ENCODE data around the gene MDGA2.

Gene MDGA2

DNA sequence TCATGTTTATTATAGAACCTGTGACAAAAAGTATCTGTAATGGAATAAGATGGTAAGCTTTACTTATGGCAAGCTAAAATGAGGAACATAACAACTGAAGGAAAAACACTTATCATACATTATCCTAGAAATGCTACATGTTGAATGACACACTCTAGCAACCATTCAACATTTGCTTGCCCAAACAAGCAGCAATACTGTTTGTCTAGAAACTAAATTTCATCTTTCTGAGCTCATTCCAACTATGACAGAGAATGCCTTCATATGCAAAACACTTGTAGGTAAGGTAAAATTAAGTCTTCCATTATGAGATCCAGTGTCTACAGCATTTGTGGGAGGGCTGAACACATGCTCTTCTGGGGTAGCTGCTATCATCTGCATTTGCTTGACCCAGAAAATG lies 108.1 kb downstream of the MDGA2 start:
- no peak for DNase-seq (ENCODE audit: insufficient read length, low spot score)
- TF ChIP-seq POLR2A (IDR thresholded peaks at IDR 0.05; ENCODE audit: low read depth, low read length), result no peak
- FAIRE-seq, result no peak

DNA sequence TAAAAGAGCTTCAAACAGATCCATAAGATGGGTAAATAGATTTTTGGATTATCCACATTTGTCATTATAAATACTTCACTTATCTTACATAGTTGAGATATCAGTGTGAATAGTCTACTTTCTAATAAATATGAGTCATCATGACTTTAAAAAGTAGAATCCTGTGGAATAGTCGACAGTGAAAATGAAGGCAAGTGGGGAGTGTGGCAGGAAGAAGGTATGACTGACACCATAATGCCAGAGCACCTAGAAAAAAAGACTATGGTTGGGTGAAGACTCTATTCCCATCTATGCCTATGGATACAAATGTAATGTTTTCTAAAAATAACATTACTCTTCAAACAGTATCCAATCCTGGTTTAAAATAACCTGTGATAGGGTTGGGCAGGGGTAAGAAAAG lies 117.5 kb downstream of the MDGA2 start:
- TF ChIP-seq POLR2A (IDR thresholded peaks at IDR 0.05; ENCODE audit: low read depth, low read length), result no peak
- DNase-seq (ENCODE audit: insufficient read length, low spot score), result no peak
- FAIRE-seq, result no peak

DNA sequence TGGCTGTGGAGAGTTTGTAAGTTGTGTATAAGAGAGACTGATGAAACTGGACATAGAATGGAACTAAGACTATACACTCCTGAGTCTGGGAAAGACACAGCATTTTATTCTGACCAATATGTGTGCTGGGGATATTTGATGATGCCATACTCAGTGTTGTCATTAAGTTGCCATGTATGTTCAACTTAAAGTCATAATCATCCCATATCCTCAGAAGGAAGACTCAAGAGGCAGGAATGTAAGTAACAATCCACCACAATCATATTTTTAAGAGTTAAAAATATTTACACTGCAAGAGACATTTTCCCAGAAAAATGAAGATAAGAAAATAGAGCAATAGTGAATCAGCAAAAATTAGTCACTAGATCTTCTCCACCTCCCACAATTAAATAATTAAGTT lies 120.1 kb downstream of the MDGA2 start:
- DNase-seq (ENCODE audit: insufficient read length, low spot score), result no peak
- TF ChIP-seq POLR2A (IDR thresholded peaks at IDR 0.05; ENCODE audit: low read depth, low read length), result no peak
- FAIRE-seq, result no peak

DNA sequence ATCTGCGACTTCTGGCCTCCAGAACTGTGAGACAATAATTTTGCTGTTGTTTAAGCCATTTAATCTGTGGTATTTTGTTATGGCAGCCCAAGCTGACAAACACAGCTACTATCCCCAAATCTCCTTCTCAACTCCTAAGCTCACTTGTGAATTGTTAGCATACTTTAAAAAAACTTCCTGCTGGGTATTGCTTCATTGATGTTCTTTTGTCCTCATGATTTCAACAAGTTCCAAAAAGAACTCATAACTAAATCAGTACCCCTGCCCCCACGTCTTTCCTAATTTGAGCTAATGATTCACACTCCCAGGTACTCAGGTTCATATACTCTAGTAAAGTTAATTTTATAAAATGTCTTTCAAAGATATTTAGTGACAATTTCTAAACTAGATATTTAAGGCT lies 125.5 kb downstream of the MDGA2 start:
- DNase-seq (ENCODE audit: insufficient read length, low spot score) (no peak), FAIRE-seq (no peak)
- no peak for TF ChIP-seq POLR2A (IDR thresholded peaks at IDR 0.05; ENCODE audit: low read depth, low read length)

DNA sequence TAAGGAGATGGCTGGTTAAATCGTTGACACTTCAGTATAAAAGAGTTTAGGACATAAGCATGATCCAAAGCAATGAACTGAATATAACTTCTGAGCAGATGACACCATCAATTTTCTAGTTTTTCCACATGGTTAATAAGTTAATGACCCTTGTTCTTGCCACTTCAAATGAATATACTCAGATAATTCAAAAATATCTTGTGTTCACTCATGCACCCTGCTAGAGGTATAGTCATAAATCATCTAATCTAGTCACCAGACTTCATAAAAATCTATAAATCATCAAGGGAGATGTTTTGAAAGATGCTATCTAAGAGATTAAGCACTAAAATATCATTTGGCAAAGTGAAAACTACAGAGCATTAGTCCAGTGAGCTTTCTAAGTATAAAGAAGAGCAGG lies 131.9 kb downstream of the MDGA2 start:
- TF ChIP-seq POLR2A (IDR thresholded peaks at IDR 0.05; ENCODE audit: low read depth, low read length), result no peak
- no peak for DNase-seq (ENCODE audit: insufficient read length, low spot score)
- FAIRE-seq, result no peak

DNA sequence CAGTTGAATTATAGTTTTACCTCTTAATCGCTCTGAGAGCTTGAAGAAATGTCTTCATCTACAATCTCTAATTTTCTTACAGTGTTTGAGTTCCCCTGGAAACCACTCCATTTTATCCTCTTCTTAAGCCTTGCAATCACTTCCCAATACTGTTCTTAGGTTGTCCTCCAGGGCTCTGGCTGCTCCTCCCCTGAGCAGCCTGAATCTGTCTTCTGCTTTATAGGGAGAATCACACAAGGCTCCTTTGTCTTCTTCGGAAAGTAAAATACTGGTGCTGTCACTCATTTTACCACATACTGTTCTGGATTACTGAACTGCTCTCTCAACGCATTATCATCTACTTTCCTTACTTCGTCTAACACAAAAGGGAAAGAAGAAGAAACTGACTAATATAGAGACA lies 133.7 kb downstream of the MDGA2 start:
- FAIRE-seq (no peak), DNase-seq (ENCODE audit: insufficient read length, low spot score) (no peak)
- TF ChIP-seq POLR2A (IDR thresholded peaks at IDR 0.05; ENCODE audit: low read depth, low read length), result no peak

DNA sequence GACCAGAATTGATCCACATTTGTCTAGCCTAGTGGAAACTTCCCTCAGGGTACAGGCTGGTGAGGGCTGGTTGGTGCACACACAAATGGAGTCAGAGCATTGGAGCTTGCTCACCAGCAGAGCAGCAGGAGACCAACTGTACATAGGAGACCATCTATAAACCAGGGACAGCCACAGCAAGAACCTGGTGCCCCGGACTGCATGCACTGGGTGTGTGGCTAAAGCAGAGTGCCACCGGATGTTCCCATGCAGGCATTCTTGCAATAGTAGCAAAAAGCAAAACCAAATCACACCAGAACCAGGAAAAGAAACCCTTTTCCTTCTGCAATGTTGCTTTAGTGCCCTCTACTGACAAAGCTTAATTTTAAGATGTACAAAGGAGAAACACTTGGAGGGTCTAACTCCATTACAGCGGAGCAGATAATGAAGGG lies 136.4 kb downstream of the MDGA2 start:
- FAIRE-seq (peak; percentile 64), DNase-seq (ENCODE audit: insufficient read length, low spot score) (peak; percentile 2)
- TF ChIP-seq POLR2A (IDR thresholded peaks at IDR 0.05; ENCODE audit: low read depth, low read length), result no peak

DNA sequence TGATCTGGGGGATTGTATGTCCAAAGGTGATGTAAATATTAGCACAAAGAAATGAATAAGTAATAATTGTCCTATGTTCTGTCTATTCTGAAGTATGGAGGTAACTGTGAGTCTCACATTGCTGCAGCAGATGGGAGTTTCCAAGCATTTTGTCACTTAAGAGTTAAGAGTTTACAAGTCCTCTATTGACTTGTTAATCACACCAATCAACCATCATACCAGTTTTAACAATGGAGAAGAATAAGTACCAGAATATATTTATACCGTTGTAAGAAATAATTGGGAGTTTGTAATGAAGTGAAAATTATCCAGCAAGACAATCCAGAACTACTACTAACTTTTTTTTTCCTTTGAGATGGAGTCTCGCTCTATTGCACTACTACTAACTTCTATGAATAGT lies 139.1 kb downstream of the MDGA2 start:
- FAIRE-seq, result no peak
- no peak for TF ChIP-seq POLR2A (IDR thresholded peaks at IDR 0.05; ENCODE audit: low read depth, low read length)
- DNase-seq (ENCODE audit: insufficient read length, low spot score), result no peak

DNA sequence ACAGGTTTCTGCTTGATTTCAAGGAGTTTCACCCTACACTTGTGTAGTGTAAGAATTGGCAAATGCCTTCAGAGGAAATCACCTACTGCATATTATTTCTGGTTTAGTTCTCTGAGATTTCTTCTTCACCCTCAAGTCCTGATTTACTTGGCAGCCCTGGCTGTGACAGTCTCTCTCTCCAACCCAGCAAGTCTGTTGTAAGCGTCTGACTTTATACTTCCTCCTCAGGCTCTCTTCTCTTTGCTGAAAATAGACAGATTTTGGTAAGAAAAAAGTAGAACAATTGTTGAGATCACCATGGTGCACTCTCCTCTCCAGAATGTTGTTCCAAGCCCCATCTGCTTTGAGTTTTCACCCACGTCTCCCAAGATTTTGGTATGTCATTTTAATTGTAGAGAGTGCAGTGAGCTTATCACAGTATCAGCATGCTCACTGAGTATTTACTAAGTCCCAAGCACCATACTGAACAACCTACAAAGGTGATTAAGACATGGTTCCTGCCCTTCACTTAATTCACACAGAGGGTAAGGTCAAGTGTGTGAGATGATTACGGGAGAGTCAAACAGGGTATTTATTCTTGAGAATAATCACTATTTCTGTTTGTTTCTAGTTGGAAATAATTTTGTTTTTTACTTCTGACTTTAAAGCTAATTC lies 148.7 kb downstream of the MDGA2 start:
- FAIRE-seq (no peak), DNase-seq (ENCODE audit: insufficient read length, low spot score) (no peak)
- TF ChIP-seq POLR2A (IDR thresholded peaks at IDR 0.05; ENCODE audit: low read depth, low read length), result no peak

DNA sequence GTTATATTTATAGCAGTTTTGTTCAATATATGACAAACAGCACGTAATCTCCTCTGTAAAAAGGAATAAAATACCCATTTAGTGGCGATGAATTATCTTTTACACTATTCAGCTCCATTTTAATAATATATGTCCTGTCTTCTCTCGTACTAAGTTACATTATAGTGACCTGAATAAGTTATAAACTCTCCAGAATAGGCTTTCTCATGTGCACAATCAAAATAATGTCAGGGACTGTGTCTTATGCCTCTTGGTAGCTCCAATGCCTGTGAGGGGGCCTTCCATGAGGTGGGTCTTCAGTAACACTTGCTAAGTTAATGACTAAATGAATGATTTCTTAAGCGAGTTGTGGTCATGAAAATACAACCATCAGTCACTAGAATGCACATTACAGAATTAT lies 150.9 kb downstream of the MDGA2 start:
- no peak for FAIRE-seq
- no peak for DNase-seq (ENCODE audit: insufficient read length, low spot score)
- TF ChIP-seq POLR2A (IDR thresholded peaks at IDR 0.05; ENCODE audit: low read depth, low read length), result no peak

DNA sequence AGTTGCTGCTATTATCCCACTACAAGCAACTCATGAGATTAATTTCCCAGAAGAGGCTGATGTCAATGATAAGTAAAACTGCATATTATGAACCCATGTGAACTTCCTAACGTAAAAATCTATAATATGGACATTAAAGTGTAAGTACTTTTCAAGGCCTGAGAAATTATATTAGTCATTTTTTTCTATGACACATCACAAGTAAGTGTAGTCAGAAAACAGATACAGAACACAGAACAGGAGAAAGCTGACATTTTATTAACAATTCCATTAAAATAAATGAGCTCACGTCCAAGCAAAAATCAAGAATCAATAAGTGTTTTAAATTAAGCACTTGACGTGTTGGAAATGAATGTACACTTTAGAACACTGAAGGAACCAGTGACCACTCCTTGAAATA lies 155.0 kb downstream of the MDGA2 start:
- FAIRE-seq (no peak), DNase-seq (ENCODE audit: insufficient read length, low spot score) (no peak)
- no peak for TF ChIP-seq POLR2A (IDR thresholded peaks at IDR 0.05; ENCODE audit: low read depth, low read length)

DNA sequence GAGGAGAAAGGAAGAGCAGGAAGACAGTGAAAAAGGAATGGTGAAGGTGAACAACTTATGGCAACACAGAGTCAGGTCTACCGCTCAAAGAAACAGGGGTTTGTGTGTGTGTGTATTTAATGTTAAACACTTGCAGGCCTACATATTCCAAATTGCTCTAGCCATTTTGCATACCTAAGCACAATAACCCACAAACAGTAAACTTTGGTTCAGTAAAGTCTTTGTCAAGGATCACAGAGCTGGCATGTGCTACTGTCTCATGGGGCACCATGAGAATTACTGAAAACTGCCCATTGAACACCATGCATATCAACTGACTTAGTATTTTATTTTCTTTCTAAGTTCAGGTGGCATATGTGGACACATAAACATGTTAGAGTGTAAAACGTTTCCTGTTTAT lies 163.6 kb downstream of the MDGA2 start:
- no peak for TF ChIP-seq POLR2A (IDR thresholded peaks at IDR 0.05; ENCODE audit: low read depth, low read length)
- FAIRE-seq (no peak), DNase-seq (ENCODE audit: insufficient read length, low spot score) (no peak)

DNA sequence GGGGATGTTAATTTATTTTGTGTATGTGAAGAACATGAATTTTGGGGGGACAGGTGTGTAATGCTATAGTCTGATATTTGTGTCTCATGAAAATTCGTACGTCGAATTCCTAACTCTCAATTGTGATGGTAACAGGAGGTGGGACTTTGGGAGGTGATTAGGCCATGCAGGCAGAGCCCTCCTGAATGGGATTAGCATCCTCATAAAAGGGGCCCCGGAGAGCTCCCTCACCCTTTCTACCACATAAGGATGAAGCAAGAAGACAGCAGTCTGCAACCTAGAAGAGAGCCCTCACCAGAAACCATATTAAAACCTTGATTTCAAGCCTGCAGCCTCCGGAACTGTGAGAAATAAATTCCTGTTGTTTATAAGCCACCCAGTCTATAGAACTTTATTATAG lies 165.4 kb downstream of the MDGA2 start:
- DNase-seq (ENCODE audit: insufficient read length, low spot score) (no peak), FAIRE-seq (no peak)
- no peak for TF ChIP-seq POLR2A (IDR thresholded peaks at IDR 0.05; ENCODE audit: low read depth, low read length)

DNA sequence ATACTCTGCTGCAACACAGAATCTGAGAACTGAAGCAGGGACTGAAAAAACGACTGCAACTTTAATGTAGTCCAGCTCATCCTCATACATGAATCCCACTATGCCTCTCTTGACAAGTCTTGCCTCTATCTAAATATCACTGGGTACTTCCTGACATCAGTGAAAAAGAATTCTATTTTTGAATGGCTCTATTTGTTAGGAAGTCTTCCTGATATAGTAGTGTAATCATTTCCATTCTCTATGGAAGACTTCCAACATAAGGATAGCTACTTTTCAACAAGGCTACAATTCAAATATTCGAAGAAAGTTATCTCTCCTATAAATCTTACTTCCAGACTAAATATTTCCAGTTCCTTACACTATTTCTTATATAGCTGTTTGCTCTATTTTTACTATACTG lies 167.5 kb downstream of the MDGA2 start:
- TF ChIP-seq POLR2A (IDR thresholded peaks at IDR 0.05; ENCODE audit: low read depth, low read length), result no peak
- no peak for DNase-seq (ENCODE audit: insufficient read length, low spot score)
- no peak for FAIRE-seq

DNA sequence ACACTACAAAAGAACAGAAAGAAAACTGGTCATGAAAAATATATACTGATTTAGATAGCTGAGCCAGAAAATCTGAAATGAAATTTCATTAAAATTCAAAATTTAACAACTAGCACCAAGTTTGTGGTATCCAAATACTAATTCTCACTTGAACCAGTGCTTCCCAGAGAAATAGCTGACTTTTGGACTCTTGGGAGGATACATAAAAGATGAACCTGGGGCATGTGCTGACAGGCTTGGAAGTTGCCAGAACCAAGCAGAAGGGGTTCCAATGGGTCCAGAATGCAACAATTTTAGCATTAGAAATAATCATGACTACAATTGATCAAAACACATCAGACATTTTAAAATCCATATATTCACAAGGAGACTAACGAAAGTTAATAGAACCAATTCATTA lies 175.0 kb downstream of the MDGA2 start:
- FAIRE-seq (no peak), DNase-seq (ENCODE audit: insufficient read length, low spot score) (no peak)
- no peak for TF ChIP-seq POLR2A (IDR thresholded peaks at IDR 0.05; ENCODE audit: low read depth, low read length)

DNA sequence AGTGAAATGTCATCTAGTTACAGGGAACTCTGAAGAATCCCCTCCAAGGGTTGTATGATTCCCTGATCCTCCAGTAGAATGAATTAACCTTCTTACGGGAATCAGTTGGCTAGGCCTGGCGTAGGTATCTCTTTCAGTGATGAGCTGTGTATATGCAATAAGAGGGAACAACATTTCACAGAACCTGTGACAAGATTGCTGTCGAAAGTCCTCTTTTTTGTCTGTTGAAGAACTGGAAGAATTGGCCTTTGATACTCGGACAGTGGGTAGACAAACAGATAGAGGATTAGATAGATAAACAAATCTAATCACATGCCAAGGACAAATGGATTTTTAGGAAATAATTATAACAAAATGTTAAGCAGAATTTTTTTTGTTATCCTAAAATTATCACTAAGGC lies 184.6 kb downstream of the MDGA2 start:
- TF ChIP-seq POLR2A (IDR thresholded peaks at IDR 0.05; ENCODE audit: low read depth, low read length), result no peak
- no peak for FAIRE-seq
- DNase-seq (ENCODE audit: insufficient read length, low spot score), result no peak
